Mucosa of descending colon (tissue), 3 donors: ENCODE results near the gene HES4. TPM values are rescaled to one million over a fixed set of nuclear protein-coding genes. Genes with fewer than 3 reads are reported as not detected.

Experiments used
- ATAC-seq: fragments of 200-7000 bp; cut with Tn5 transposase; one replicate; pipeline ENCODE4 v1.9.1; 2020; ENCODE audit warnings: mild to moderate bottlenecking, moderate library complexity
- DNase-seq, 3 donors: peaks; one replicate each; pipeline ENCODE4 v3.0.0-alpha.2; 2020
- H3K36me3 ChIP-seq: fragments of 200-600 bp; one replicate; pipeline ENCODE4 v1.8.0; 2021; ENCODE audit warnings: low read depth, mild to moderate bottlenecking
- H3K4me1 ChIP-seq: fragments of 200-600 bp; one replicate; pipeline ENCODE4 v1.8.0; 2021; ENCODE audit warnings: low read depth, mild to moderate bottlenecking
- H3K4me3 ChIP-seq: fragments of 200-600 bp; one replicate; pipeline ENCODE4 v1.8.0; 2021; ENCODE audit warnings: mild to moderate bottlenecking
- H3K9me3 ChIP-seq: fragments of 200-600 bp; one replicate; pipeline ENCODE4 v1.8.0; 2021; ENCODE audit warnings: mild to moderate bottlenecking
- CTCF ChIP-seq: fragments of 200-600 bp; IDR thresholded peaks from one replicate; pipeline ENCODE4 v1.8.0; 2022; ENCODE audit warnings: antibody characterized with exemption, mild to moderate bottlenecking
- intact Hi-C, 2 donors: fragments of 100-400 bp; cut with DNase I in 1 of 2; cut with micrococcal nuclease in 1 of 2; formaldehyde crosslinking; loops; one replicate each; pipeline versions ENCODE4 v1.11.0 to v1.11.1; 2022; cut with DNase I, micrococcal nuclease
- total RNA-seq, 3 donors: library from RNA; stranded (reverse); fragmentation: NEBNext Ultra II Directional in 2 of 3; extraction: Animal tissue kit (Norgen Biotek cat#: 25700) in 2 of 3; gene quantifications; one replicate each; pipeline versions ENCODE4 v1.2.1 to v1.2.4, GENCODE V29; 2021 to 2023
- donor health status: DM: no; HTN: no; CAD: no; lungs with moderate emphysema.
- donor health status: DM: no; HTN: no; CAD: no.
- donor health status: DM: no; HTN: yes; CAD: no.

HES4 gene
- total RNA-seq, 3 donors from 2014 or later, result 10.3 to 22.7 (median 21.1) TPM

- ATAC-seq (no peak), DNase-seq (no peak)
- H3K9me3 ChIP-seq, result no peaks in the 10 kb centered on the region
- no peak overlapping the region for H3K4me3 ChIP-seq
- intact Hi-C loops, result no loop called here
- no peaks in the 10 kb centered on the region for H3K36me3 ChIP-seq
- peaks cover 11% of the 10 kb centered on the region for H3K4me1 ChIP-seq
- TF ChIP-seq CTCF, result no peak
These were observed 42.0 kb upstream of the HES4 start for GRCh38 chr1:1041873-1042272.

GRCh38 chr1:1041092-1041523, 41.2 kb upstream of the HES4 start:
- no peak overlapping the region for H3K4me3 ChIP-seq
- no peaks in the 10 kb centered on the region for H3K9me3 ChIP-seq
- peaks cover 11% of the 10 kb centered on the region for H3K4me1 ChIP-seq
- DNase-seq, result no peak
- no peaks in the 10 kb centered on the region for H3K36me3 ChIP-seq
- no peak for TF ChIP-seq CTCF
- intact Hi-C loops, result no loop called here
- no peak for ATAC-seq

- Histone ChIP-seq H3K4me1 (peaks cover 11% of the 10 kb centered on the region), H3K9me3 (no peaks in the 10 kb centered on the region), H3K4me3 (no peak overlapping the region), H3K36me3 (no peaks in the 10 kb centered on the region)
- peak; percentile 92 for ATAC-seq
- no peak for TF ChIP-seq CTCF
- peak; percentile 82 to 88 (median 86) for DNase-seq
- intact Hi-C loops, result no loop called here
These were observed 40.4 kb upstream of the HES4 start for GRCh38 chr1:1040004-1040991.

- TF ChIP-seq CTCF, result no peak
- ATAC-seq (no peak), DNase-seq (no peak)
- no peak overlapping the region for H3K4me3 ChIP-seq
- no peaks in the 10 kb centered on the region for H3K9me3 ChIP-seq
- peaks cover 11% of the 10 kb centered on the region for H3K4me1 ChIP-seq
- no peaks in the 10 kb centered on the region for H3K36me3 ChIP-seq
- intact Hi-C loops, result no loop called here
These were observed 39.4 kb upstream of the HES4 start for GRCh38 chr1:1039145-1039910.

GRCh38 chr1:1038694-1039093, 38.8 kb upstream of the HES4 start:
- H3K9me3 ChIP-seq, result no peaks in the 10 kb centered on the region
- ATAC-seq, result no peak
- intact Hi-C loops, result no loop called here
- no peaks in the 10 kb centered on the region for H3K36me3 ChIP-seq
- no peak for DNase-seq
- peaks cover 15% of the 10 kb centered on the region for H3K4me1 ChIP-seq
- TF ChIP-seq CTCF, result no peak
- H3K4me3 ChIP-seq, result no peak overlapping the region
